Uterus (tissue), 2 donors: Measurements from ENCODE around the gene EEF1AKMT3.

Experiments
- POLR2A ChIP-seq, 2 donors: fragments of 450-650 bp; IDR thresholded peaks; one replicate each; pipeline ENCODE4 v1.6.1; 2016; ENCODE audit warnings: antibody characterized with exemption in 2 of 2, mild to moderate bottlenecking in 1 of 2, moderate library complexity in 1 of 2
- TF ChIP-seq, protein P1 (sequence below), 4 experiments: fragments of 200-600 bp in 2 of 4; fragments of 450-650 bp in 2 of 4; sonication (generic) in 2 of 4; IDR thresholded peaks; one replicate each; pipeline ENCODE4 v1.5.1; 2016 to 2019; ENCODE audit warnings: antibody characterized with exemption in 4 of 4, mild to moderate bottlenecking in 2 of 4, moderate library complexity in 1 of 4

DNA sequence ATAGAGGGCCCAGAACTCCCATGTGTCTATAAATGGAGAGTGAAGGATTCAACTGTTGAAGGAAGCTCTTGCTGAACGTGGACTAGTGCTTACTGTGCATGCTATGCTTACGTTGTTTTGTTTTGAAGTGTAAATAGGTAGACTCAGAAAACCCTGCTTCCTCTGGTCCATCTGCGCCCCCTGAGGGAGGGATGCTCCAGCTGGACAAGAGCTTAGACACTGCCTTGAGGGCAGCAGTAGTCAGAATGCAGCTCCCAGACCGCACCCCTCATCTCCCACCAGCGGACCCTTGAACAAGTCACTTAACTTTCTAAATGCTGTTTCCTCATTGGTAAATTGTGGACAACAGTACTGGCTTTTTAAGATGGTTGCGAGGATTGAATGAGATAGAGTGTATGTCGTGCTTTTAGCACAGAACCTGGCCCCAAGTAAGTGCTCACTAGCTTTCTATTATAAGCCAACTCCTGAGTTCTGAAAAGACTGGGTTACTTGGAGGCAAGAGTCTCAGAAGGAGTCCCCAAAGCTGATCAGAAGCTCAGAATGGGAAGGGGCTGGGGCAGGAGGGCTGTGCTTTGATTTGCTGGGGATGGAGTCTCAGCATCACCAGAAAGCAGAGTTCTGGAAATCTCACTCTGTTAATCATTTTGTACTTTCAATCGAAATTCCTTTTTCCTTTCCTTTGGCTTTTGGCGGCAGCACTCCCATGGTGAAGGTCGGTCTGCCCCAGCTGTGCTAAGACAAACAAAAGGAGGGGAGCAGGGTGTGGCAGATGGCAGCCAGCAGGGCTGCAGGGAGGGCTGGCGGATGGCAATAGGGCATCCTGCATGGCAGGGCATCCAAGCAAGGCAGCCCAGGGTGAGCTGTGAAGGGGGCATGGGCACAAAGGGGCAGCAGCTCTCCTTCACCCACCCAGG lies 49.4 kb upstream of the EEF1AKMT3 start:
- TF ChIP-seq, protein P1, sequence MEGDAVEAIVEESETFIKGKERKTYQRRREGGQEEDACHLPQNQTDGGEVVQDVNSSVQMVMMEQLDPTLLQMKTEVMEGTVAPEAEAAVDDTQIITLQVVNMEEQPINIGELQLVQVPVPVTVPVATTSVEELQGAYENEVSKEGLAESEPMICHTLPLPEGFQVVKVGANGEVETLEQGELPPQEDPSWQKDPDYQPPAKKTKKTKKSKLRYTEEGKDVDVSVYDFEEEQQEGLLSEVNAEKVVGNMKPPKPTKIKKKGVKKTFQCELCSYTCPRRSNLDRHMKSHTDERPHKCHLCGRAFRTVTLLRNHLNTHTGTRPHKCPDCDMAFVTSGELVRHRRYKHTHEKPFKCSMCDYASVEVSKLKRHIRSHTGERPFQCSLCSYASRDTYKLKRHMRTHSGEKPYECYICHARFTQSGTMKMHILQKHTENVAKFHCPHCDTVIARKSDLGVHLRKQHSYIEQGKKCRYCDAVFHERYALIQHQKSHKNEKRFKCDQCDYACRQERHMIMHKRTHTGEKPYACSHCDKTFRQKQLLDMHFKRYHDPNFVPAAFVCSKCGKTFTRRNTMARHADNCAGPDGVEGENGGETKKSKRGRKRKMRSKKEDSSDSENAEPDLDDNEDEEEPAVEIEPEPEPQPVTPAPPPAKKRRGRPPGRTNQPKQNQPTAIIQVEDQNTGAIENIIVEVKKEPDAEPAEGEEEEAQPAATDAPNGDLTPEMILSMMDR (IDR thresholded peaks at IDR 0.05) = no peak
- no peak for TF ChIP-seq POLR2A (IDR thresholded peaks at IDR 0.05)
